GM23338 (cell line): ENCODE results near the gene TMEM255B. TPM values are rescaled to one million over a fixed set of nuclear protein-coding genes. Genes with fewer than 3 reads are reported as not detected.

ENCODE experiments used
- ATAC-seq: fragments of 200-7000 bp; cut with Tn5 transposase; 3 replicates; pipeline ENCODE4 v1.9.1; 2020
- DNase-seq: peaks from one replicate; pipeline ENCODE4 v3.0.0-alpha.2; 2015; ENCODE audit warnings: low spot score
- H2AFZ ChIP-seq: fragments of 200-600 bp; sonication (generic); 2 replicates; pipeline ENCODE4 v1.8.0; 2016; ENCODE audit warnings: antibody characterized with exemption, mild to moderate bottlenecking, moderate library complexity
- H3F3A ChIP-seq: fragments of 200-600 bp; sonication (generic); replicated peaks from 2 replicates; pipeline ENCODE4 v1.8.0; 2017; ENCODE audit warnings: antibody characterized with exemption, mixed run types, low read depth
- H3K27ac ChIP-seq: fragments of 200-600 bp; sonication (generic); 2 replicates; pipeline ENCODE4 v1.6.1; 2016; ENCODE audit warnings: low read depth
- H3K27me3 ChIP-seq: fragments of 200-600 bp; sonication (generic); 2 replicates; pipeline ENCODE4 v1.8.0; 2016; ENCODE audit warnings: mild to moderate bottlenecking, mixed run types, moderate library complexity; ENCODE audit not compliant: insufficient read depth
- H3K36me3 ChIP-seq: fragments of 200-600 bp; sonication (generic); 2 replicates; pipeline ENCODE4 v1.8.0; 2016; ENCODE audit warnings: mild to moderate bottlenecking; ENCODE audit not compliant: insufficient read depth
- H3K4me1 ChIP-seq: fragments of 200-600 bp; sonication (generic); 2 replicates; pipeline ENCODE4 v1.8.0; 2016; ENCODE audit warnings: mild to moderate bottlenecking, moderate library complexity; ENCODE audit not compliant: insufficient read depth
- H3K4me2 ChIP-seq: fragments of 200-600 bp; sonication (generic); 2 replicates; pipeline ENCODE4 v1.7.1; 2017; ENCODE audit warnings: mixed run types
- H3K4me3 ChIP-seq: fragments of 200-600 bp; sonication (generic); 2 replicates; pipeline ENCODE4 v1.6.1; 2016; ENCODE audit warnings: mixed run types
- H3K79me2 ChIP-seq: fragments of 200-600 bp; sonication (generic); replicated peaks from 2 replicates; pipeline ENCODE4 v1.8.0; 2017; ENCODE audit warnings: mild to moderate bottlenecking; ENCODE audit not compliant: insufficient read depth
- H3K9me2 ChIP-seq: fragments of 200-600 bp; sonication (generic); 2 replicates; pipeline ENCODE4 v1.8.0; 2017; ENCODE audit not compliant: insufficient read depth
- H4K20me1 ChIP-seq: fragments of 200-600 bp; sonication (generic); replicated peaks from 2 replicates; pipeline ENCODE4 v1.8.0; 2017; ENCODE audit warnings: mild to moderate bottlenecking; ENCODE audit not compliant: insufficient read depth
- H3K27ac Mint-ChIP-seq: 2 replicates; pipeline ENCODE4 v1.8.0; 2020; ENCODE audit warnings: inconsistent platforms, mild to moderate bottlenecking, moderate library complexity, mixed read lengths
- H3K27me3 Mint-ChIP-seq: 3 replicates; pipeline ENCODE4 v1.8.0; 2022; ENCODE audit warnings: low read depth, mild to moderate bottlenecking, moderate library complexity, mixed read lengths, inconsistent platforms; ENCODE audit not compliant: insufficient read depth, poor library complexity
- H3K36me3 Mint-ChIP-seq: 3 replicates; pipeline ENCODE4 v1.8.0; 2021; ENCODE audit warnings: low read depth, mild to moderate bottlenecking, inconsistent platforms, moderate library complexity, mixed read lengths
- H3K4me1 Mint-ChIP-seq: 3 replicates; pipeline ENCODE4 v1.8.0; 2020; ENCODE audit warnings: mild to moderate bottlenecking, inconsistent platforms, mixed read lengths
- H3K4me3 Mint-ChIP-seq: 3 replicates; pipeline ENCODE4 v1.8.0; 2021; ENCODE audit warnings: moderate library complexity, mild to moderate bottlenecking, inconsistent platforms, mixed read lengths
- H3K9me3 Mint-ChIP-seq: 3 replicates; pipeline ENCODE4 v1.8.0; 2020; ENCODE audit warnings: moderate library complexity, mild to moderate bottlenecking, inconsistent platforms, mixed read lengths
- CREB1 ChIP-seq: fragments of 250-450 bp; sonication (Bioruptor Pico); IDR thresholded peaks from 2 replicates; pipeline ENCODE4 v1.5.0; 2020; ENCODE audit warnings: low read depth, mild to moderate bottlenecking, moderate library complexity
- CTCF ChIP-seq, 2 experiments: fragments of 200-600 bp in 1 of 2; sonication (generic) in 1 of 2; conservative IDR thresholded peaks; 2 replicates each; pipeline versions ENCODE4 v1.5.1 to v1.6.1; 2016 to 2017; ENCODE audit warnings: antibody characterized with exemption in 2 of 2, low read depth in 2 of 2, mild to moderate bottlenecking in 2 of 2, moderate library complexity in 1 of 2
- EZH2 ChIP-seq: fragments of 200-600 bp; sonication (generic); IDR thresholded peaks from one replicate; pipeline ENCODE4 v1.8.0; 2017; ENCODE audit warnings: antibody characterized with exemption, mild to moderate bottlenecking, low read depth; ENCODE audit not compliant: unreplicated experiment
- EZH2phosphoT487 ChIP-seq: fragments of 200-600 bp; sonication (generic); IDR thresholded peaks from one replicate; pipeline ENCODE4 v1.8.1; 2018; ENCODE audit warnings: antibody characterized with exemption; ENCODE audit not compliant: unreplicated experiment
- JUNB ChIP-seq: IDR thresholded peaks from one replicate; pipeline ENCODE4 v1.6.1; 2016; ENCODE audit warnings: antibody characterized with exemption; ENCODE audit not compliant: unreplicated experiment
- NANOG ChIP-seq: IDR thresholded peaks from 2 replicates; pipeline ENCODE4 v1.6.1; 2016; ENCODE audit warnings: antibody characterized with exemption, borderline replicate concordance
- POLR2AphosphoS5 ChIP-seq: IDR thresholded peaks from 2 replicates; pipeline ENCODE4 v1.6.1; 2016; ENCODE audit warnings: antibody characterized with exemption, low read depth
- STAT1 ChIP-seq: IDR thresholded peaks from one replicate; pipeline ENCODE4 v1.6.1; 2016; ENCODE audit warnings: antibody characterized with exemption; ENCODE audit not compliant: unreplicated experiment
- ZNF114 ChIP-seq: fragments of 250-450 bp; sonication (Bioruptor Pico); IDR thresholded peaks from 2 replicates; pipeline ENCODE4 v1.5.0; 2020; ENCODE audit warnings: mild to moderate bottlenecking, moderate library complexity
- ZNF331 ChIP-seq: fragments of 250-450 bp; sonication (Bioruptor Pico); IDR thresholded peaks from 2 replicates; pipeline ENCODE4 v1.5.0; 2020; ENCODE audit warnings: low read depth, mild to moderate bottlenecking, moderate library complexity
- polyA plus RNA-seq: library from polyadenylated mRNA; unstranded; fragments of >200 nt; fragmentation: Nextera tagmentation; extraction: Ambion mirVana; gene quantifications from 2 replicates; pipeline ENCODE4 v1.2.1, GENCODE V29; 2016
- total RNA-seq: library from RNA; depleted of rRNA; stranded (reverse); fragments of >200 nt; shearing (Covaris generic); gene quantifications from 2 replicates; pipeline ENCODE4 v1.2.3, GENCODE V29; 2014
- TF ChIP-seq, protein P1 (sequence below): fragments of 250-450 bp; sonication (Bioruptor Pico); IDR thresholded peaks from 2 replicates; pipeline ENCODE4 v1.5.0; 2020; ENCODE audit warnings: mild to moderate bottlenecking, moderate library complexity
- TF ChIP-seq, protein P2 (sequence below): IDR thresholded peaks from one replicate; pipeline ENCODE4 v1.6.1; 2018; ENCODE audit warnings: antibody characterized with exemption; ENCODE audit not compliant: unreplicated experiment
- TF ChIP-seq, protein P3 (sequence below): IDR thresholded peaks from 2 replicates; pipeline ENCODE4 v1.6.1; 2016; ENCODE audit warnings: antibody characterized with exemption

TMEM255B gene
- total and polyA plus RNA-seq, 2 experiments from 2014 or later, result 0.69 to 4.4 TPM

- Histone ChIP-seq H2AFZ (no peak overlapping the region), H3K9me2 (no peaks in the 10 kb centered on the region), H3K4me3 (no peak overlapping the region), H3K79me2 (no peaks in the 10 kb centered on the region), H4K20me1 (no peaks in the 10 kb centered on the region), H3K4me1 (no peaks in the 10 kb centered on the region), H3K27me3 (no peaks in the 10 kb centered on the region), H3K27ac (no peak overlapping the region), H3K4me2 (no peak overlapping the region), H3K36me3 (no peaks in the 10 kb centered on the region), H3F3A (no peaks in the 10 kb centered on the region)
- no peak overlapping the region for H3K27ac Mint-ChIP-seq
- peaks cover 24% of the 10 kb centered on the region for H3K36me3 Mint-ChIP-seq
- H3K4me3 Mint-ChIP-seq, result no peak overlapping the region
- TF ChIP-seq EZH2 (no peak), JUNB (no peak), STAT1 (no peak), ZNF114 (CRISPR knock-in tag) (no peak), ZNF331 (CRISPR knock-in tag) (no peak), EZH2phosphoT487 (no peak), CTCF (conservative IDR thresholded peaks at IDR 0.05; ENCODE audit: low read depth in 2 of 2) (no peak), NANOG (no peak), CREB1 (CRISPR knock-in tag) (no peak), POLR2AphosphoS5 (no peak)
- TF ChIP-seq, protein P1, sequence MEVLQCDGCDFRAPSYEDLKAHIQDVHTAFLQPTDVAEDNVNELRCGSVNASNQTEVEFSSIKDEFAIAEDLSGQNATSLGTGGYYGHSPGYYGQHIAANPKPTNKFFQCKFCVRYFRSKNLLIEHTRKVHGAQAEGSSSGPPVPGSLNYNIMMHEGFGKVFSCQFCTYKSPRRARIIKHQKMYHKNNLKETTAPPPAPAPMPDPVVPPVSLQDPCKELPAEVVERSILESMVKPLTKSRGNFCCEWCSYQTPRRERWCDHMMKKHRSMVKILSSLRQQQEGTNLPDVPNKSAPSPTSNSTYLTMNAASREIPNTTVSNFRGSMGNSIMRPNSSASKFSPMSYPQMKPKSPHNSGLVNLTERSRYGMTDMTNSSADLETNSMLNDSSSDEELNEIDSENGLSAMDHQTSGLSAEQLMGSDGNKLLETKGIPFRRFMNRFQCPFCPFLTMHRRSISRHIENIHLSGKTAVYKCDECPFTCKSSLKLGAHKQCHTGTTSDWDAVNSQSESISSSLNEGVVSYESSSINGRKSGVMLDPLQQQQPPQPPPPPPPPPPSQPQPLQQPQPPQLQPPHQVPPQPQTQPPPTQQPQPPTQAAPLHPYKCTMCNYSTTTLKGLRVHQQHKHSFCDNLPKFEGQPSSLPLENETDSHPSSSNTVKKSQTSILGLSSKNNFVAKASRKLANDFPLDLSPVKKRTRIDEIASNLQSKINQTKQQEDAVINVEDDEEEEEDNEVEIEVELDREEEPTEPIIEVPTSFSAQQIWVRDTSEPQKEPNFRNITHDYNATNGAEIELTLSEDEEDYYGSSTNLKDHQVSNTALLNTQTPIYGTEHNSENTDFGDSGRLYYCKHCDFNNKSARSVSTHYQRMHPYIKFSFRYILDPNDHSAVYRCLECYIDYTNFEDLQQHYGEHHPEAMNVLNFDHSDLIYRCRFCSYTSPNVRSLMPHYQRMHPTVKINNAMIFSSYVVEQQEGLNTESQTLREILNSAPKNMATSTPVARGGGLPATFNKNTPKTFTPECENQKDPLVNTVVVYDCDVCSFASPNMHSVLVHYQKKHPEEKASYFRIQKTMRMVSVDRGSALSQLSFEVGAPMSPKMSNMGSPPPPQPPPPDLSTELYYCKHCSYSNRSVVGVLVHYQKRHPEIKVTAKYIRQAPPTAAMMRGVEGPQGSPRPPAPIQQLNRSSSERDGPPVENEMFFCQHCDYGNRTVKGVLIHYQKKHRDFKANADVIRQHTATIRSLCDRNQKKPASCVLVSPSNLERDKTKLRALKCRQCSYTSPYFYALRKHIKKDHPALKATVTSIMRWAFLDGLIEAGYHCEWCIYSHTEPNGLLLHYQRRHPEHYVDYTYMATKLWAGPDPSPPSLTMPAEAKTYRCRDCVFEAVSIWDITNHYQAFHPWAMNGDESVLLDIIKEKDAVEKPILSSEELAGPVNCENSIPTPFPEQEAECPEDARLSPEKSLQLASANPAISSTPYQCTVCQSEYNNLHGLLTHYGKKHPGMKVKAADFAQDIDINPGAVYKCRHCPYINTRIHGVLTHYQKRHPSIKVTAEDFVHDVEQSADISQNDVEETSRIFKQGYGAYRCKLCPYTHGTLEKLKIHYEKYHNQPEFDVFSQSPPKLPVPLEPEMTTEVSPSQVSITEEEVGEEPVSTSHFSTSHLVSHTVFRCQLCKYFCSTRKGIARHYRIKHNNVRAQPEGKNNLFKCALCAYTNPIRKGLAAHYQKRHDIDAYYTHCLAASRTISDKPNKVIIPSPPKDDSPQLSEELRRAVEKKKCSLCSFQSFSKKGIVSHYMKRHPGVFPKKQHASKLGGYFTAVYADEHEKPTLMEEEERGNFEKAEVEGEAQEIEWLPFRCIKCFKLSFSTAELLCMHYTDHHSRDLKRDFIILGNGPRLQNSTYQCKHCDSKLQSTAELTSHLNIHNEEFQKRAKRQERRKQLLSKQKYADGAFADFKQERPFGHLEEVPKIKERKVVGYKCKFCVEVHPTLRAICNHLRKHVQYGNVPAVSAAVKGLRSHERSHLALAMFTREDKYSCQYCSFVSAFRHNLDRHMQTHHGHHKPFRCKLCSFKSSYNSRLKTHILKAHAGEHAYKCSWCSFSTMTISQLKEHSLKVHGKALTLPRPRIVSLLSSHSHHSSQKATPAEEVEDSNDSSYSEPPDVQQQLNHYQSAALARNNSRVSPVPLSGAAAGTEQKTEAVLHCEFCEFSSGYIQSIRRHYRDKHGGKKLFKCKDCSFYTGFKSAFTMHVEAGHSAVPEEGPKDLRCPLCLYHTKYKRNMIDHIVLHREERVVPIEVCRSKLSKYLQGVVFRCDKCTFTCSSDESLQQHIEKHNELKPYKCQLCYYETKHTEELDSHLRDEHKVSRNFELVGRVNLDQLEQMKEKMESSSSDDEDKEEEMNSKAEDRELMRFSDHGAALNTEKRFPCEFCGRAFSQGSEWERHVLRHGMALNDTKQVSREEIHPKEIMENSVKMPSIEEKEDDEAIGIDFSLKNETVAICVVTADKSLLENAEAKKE (CRISPR knock-in tag), result no peak
- TF ChIP-seq, protein P2, sequence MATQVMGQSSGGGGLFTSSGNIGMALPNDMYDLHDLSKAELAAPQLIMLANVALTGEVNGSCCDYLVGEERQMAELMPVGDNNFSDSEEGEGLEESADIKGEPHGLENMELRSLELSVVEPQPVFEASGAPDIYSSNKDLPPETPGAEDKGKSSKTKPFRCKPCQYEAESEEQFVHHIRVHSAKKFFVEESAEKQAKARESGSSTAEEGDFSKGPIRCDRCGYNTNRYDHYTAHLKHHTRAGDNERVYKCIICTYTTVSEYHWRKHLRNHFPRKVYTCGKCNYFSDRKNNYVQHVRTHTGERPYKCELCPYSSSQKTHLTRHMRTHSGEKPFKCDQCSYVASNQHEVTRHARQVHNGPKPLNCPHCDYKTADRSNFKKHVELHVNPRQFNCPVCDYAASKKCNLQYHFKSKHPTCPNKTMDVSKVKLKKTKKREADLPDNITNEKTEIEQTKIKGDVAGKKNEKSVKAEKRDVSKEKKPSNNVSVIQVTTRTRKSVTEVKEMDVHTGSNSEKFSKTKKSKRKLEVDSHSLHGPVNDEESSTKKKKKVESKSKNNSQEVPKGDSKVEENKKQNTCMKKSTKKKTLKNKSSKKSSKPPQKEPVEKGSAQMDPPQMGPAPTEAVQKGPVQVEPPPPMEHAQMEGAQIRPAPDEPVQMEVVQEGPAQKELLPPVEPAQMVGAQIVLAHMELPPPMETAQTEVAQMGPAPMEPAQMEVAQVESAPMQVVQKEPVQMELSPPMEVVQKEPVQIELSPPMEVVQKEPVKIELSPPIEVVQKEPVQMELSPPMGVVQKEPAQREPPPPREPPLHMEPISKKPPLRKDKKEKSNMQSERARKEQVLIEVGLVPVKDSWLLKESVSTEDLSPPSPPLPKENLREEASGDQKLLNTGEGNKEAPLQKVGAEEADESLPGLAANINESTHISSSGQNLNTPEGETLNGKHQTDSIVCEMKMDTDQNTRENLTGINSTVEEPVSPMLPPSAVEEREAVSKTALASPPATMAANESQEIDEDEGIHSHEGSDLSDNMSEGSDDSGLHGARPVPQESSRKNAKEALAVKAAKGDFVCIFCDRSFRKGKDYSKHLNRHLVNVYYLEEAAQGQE, result no peak
- TF ChIP-seq, protein P3, sequence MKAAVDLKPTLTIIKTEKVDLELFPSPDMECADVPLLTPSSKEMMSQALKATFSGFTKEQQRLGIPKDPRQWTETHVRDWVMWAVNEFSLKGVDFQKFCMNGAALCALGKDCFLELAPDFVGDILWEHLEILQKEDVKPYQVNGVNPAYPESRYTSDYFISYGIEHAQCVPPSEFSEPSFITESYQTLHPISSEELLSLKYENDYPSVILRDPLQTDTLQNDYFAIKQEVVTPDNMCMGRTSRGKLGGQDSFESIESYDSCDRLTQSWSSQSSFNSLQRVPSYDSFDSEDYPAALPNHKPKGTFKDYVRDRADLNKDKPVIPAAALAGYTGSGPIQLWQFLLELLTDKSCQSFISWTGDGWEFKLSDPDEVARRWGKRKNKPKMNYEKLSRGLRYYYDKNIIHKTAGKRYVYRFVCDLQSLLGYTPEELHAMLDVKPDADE, result no peak
- peaks cover 9% of the 10 kb centered on the region; the same call in 2 of the 3 replicates for H3K9me3 Mint-ChIP-seq
- peaks cover 16% of the 10 kb centered on the region for H3K27me3 Mint-ChIP-seq
- DNase-seq (no peak), ATAC-seq (no peak)
- no peaks in the 10 kb centered on the region for H3K4me1 Mint-ChIP-seq
Observed at GRCh38 chr13:113819731-113820715, 61.0 kb downstream of the TMEM255B start.
